Activated CD4-positive, CD25-positive, alpha-beta regulatory T cell (primary cell): ENCODE data around the gene VAV1.
A peak's percentile ranks its signal among the peaks of the same experiment; 100 is the strongest.

Source experiments
- DNase-seq, 4 experiments: peaks; one replicate each; lab custom pipeline; 2025; lab: John Stamatoyannopoulos, UW

Gene VAV1, protein sequence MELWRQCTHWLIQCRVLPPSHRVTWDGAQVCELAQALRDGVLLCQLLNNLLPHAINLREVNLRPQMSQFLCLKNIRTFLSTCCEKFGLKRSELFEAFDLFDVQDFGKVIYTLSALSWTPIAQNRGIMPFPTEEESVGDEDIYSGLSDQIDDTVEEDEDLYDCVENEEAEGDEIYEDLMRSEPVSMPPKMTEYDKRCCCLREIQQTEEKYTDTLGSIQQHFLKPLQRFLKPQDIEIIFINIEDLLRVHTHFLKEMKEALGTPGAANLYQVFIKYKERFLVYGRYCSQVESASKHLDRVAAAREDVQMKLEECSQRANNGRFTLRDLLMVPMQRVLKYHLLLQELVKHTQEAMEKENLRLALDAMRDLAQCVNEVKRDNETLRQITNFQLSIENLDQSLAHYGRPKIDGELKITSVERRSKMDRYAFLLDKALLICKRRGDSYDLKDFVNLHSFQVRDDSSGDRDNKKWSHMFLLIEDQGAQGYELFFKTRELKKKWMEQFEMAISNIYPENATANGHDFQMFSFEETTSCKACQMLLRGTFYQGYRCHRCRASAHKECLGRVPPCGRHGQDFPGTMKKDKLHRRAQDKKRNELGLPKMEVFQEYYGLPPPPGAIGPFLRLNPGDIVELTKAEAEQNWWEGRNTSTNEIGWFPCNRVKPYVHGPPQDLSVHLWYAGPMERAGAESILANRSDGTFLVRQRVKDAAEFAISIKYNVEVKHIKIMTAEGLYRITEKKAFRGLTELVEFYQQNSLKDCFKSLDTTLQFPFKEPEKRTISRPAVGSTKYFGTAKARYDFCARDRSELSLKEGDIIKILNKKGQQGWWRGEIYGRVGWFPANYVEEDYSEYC

DNA sequence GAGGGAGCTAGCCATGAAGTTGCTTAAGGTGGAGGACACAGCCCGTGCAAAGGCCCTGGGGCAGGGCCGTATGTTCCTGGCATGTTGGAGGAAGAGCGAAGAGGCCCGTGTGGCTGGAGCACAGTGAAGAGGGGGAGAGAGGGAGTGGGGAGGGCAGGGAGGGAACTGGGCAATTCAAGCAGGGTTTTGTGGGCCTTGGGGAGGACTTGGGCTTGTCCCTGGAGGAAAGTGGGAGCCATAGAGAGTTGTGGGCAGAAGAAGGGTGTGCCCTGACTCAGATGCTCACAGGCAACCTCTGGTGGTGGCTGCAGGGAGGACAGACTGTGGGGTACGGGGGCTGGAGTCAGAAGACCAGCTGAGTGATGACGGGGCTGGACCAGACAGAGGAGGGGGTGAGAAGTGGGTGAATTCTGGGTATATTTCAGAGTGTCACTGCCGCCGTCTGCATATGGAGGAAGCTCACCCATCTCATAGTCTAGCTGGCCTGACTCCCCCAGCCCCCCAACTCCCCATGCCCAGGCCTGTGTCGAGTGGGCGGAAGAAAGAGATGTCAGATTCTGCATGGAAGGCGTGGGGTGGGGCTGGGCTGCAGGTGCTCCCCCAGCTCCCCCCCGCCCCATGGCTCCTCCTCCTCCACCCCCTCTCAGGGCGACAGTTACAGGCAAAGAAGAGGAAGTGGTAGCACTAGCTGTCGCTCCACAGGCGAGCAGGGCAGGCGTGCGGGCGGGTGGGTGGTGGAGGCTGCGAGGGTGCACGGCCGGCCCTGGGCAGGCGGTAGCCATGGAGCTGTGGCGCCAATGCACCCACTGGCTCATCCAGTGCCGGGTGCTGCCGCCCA is at the start of gene VAV1:
Gene VAV1 (plus strand): TSS at position 681 of the 838 bp plus-strand sequence. CDS start 100 bp downstream, at position 781.
- DNase-seq, result peak; percentile 39 to 77 (median 64)

DNA sequence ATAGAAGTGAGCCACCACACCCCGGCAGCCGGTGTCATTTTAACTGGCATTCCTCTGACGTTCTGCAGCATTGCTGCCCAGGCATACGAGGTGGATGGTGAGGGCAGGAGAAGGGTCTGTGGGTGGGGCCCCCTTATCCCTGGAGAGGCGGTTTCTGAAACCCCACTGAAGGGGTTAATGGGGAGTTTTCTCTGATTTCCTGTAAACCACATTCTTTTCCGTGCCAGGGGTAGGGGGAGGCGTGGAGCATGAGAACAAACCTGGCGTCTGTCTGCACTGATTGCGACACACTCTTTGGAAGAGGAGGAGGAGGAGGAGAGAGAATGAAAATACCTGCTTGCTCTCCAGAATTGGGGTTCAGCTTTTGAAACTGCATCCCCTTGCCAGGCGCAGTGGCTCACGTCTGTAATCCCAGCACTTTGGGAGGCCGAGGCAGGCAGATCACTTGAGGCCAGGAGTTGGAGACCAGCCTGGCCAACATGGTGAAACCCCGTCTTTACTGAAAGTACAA is 49.3 kb upstream of the VAV1 start:
- DNase-seq, result no peak

DNA sequence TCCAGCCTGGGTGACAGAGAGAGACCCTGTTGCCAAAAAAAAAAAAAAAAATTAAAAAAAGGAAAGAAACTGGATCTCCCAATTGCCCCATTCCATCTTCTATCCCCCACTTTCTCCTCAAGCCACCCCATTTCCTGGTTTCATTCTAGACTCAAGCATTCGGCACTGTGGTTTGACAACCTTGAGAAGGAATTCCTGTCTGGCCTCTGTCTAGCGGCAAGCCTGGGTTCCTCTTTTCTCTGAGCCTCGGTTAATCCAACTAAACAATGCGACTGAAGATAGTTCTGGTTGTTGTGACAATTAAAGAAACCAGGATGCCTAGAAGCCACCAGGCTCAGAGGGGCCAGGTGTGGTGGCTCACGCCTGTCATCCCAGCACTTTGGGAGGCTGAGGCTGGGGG is 48.8 kb upstream of the VAV1 start:
- DNase-seq, result no peak

DNA sequence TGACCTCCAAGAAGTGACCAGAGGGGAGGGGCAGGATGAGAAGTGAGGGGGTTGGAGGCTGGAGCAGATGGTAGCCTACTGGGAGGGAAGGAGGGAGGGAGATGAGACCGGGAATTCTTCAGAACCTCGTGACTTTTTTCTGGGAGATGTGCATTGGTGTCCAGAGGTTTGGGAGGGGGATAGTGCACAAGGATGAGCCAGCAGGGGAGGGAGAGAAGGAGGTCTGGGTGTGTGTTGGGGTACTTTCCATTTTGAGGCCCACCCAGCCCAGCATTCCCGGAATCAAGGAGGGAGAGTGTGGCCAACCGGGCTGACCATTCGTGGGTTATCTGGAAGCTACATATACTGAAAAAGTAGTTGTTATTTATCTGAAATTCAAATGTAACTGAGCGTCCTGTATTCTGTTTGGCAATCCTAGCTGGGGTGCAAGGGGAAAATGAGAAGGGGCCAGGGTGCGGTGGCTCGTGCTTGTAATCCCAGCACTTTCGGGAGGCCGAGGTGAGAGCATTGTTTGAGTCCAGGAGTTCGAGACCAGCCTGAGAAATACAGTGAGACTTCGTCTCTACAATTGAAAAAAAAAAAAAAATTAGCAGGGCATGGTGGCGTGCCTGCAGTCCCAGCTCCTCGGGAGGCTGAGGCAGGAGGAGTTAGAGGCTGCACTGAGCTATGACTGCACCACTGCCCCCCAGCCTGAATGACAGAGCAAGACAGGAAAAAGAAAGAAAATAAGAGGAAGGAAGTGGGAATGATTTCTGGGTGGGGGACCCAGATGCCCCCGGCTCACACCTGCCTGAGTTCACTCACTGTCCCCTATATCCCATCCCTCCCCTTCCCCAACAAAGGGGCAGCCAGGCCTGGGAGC is 47.6 kb upstream of the VAV1 start:
- DNase-seq, result no peak

DNA sequence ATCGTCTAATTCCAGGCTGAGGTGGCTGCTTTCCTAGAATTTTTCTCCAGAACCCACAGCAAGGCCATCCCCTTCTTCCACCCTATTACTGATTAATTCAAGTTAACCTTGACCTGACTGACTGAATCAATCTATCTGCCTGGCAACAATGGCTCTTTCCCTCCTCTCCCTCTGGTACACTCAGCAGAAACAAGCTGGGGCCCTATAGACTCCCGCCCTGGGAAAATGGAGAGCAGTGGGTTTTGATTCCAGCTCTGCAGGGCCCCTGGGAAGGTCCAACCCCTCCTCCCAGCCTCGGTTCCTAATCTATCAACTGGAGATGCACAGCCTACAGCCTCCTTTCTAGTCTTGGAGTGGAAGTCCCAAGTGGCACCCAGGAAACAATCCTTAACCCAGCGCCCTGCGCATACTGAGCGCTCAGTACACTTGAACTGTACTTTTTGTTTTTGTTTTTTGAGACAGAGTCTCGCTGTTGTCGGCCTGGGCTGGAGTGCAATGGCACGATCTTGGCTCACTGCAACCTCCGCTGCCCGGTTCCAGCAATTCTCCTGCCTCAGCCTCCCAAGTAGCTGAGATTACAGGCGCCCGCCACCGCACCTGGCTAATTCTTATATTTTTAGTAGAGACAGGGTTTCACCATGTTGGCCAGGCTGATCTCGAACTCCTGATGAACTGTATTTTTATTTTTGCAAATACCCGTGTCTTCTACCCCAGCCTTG is 46.8 kb upstream of the VAV1 start:
- no peak for DNase-seq

DNA sequence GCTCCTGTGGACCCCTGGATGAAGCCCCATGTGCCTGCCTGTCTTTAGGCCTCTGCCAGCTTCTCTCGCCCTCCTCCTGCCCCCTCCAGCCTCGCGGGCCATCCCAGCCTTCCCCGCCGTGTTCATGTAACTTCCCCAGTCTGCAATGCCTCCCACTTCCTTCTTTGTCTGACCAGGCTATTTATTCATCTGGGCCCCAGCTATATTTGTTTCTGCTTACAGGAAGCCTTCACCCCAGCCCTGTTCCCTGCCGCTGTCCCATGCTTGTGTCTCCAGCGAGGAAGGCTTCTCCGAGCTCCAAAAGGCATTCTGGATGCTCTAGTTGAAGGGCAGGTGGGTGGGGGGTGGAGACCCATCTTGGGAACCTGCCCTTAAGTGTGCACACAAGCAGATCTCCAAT is 44.2 kb upstream of the VAV1 start:
- no peak for DNase-seq

DNA sequence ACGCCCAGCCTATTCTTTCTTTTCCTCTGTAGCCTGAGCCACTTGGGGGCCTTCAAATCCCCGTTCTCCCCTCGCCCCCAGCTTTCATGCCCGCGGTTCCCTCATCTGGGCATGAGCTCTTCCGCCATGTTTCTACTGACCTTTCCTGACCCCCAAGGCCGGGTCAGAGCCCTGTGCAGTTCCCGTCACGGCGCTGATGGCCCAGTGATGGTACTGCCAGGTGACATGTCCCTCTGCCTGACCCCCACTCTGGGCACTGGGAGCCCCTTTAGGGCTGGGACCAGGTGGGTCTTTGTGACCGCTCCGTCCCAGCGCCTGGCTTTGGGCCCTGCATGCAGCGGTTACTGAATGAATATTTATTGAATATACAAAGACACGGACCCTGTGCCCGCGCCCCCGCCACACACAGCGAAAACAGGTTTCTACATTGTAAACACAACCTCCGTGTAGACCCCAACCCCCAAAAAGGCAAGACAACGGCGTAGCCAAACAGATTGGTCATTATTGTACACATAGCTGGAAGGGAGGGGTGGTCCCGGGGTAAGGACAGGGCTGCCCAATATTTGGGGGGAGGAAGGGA is 42.8 kb upstream of the VAV1 start:
- no peak for DNase-seq

DNA sequence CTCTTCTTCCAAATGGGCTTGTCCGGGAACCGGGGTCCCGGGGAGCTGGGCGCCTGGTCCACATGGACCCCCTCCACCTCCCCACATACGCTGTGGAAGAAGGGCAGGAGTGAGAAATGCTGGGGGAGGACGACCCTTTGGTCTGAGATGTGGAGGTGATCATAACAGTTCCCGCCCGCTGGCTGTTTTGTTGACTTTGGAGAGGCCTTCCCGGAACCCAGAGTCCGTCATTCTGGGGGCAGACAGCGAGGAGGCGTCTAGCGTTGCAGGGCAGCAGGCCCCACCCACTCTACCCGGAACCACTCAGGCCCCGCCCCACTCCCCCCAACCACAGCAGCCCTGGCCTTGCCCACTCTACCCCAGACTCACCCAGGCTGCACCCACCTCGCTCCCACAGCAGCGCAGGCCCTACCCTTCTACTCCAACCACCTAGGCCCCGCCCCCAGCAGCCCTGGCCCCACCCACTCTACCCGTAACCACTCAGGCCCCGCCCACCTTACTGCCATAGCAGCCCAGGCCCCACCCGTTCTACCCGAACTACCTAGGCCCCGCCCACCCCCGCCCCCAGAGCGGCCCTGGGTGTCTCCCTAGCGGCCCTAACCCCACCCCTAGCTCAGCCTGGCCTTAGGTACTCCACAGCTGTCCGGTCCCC is 42.2 kb upstream of the VAV1 start:
- DNase-seq, result no peak

DNA sequence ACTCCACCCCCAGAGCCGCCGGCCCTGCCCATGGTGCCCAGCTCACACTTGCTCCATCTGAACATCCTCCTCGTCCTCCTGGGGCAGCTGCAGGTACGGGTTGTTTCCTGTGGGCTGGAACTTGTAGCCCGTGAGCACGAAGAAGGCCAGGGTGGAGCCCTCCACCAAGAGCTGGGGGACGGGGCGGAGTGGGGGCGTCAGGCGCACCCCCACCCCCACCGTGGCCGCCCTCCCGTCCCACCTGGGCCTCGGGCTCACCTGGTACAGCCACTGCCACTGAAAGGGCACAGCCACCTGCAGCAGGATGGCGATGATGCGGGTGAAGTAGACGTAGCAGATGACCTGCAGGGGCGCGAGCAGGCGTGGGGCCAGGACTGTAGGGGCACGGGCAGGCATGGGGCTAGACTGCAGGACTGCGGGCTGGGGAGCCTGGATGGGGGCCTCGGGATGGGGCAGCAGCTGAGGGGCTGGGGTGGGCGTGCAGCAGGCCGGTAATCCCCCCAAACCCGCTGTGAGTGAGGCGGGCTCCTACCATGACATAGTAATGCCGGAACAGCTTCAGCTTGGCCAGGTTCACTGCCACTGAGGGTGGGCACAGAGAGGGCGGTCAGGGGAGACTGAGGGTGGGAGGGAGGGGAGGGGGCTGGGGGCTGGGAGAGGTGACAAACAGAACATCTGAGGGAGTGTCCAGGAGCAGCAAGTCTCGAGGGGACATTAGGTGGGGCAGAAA is 41.4 kb upstream of the VAV1 start:
- DNase-seq, result no peak

DNA sequence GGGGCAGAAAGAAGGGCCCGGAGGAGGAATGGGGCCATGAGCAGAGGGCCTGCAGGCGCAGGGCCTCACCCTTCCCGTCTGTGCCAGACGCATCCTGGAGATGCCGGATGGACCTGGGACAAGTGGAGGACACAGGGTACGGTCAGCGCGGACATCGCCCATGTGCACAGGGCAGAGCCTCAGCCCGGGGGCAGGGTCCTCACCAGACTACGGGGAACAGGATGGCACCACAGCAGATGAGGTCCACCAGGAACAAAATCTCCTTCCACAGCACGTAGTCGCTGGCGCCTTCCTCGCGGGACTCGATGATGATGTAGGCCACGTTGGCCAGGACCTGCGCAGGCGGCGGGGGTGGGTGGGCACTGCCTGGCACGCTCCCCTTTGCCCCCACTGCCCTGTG is 40.7 kb upstream of the VAV1 start:
- DNase-seq, result no peak

DNA sequence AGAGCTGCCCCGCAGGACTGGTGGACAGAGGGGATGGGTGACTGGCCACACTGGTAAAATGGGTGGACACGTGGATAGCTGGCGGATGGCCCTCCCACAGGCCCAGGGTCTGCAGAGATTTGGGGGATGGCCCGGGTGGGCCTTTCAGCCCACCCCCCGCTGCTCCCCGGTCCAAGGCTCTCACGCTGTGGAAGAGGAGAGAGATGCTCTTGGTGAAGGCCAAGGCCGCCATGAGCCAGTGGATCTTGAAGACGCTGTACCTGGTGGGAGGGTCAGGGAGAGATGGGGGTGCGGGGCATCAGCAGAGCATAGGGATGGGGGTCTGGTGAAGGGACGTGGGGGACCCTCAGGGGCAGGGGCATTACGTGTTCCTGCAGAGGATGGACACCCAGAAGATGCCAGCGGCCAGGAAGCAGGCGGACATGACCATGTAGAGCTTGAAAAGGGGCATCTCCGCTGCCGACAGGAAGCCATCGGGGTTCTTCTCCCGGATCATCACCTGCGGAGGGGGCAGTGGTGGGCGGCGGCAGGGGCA is 39.6 kb upstream of the VAV1 start:
- DNase-seq, result no peak

DNA sequence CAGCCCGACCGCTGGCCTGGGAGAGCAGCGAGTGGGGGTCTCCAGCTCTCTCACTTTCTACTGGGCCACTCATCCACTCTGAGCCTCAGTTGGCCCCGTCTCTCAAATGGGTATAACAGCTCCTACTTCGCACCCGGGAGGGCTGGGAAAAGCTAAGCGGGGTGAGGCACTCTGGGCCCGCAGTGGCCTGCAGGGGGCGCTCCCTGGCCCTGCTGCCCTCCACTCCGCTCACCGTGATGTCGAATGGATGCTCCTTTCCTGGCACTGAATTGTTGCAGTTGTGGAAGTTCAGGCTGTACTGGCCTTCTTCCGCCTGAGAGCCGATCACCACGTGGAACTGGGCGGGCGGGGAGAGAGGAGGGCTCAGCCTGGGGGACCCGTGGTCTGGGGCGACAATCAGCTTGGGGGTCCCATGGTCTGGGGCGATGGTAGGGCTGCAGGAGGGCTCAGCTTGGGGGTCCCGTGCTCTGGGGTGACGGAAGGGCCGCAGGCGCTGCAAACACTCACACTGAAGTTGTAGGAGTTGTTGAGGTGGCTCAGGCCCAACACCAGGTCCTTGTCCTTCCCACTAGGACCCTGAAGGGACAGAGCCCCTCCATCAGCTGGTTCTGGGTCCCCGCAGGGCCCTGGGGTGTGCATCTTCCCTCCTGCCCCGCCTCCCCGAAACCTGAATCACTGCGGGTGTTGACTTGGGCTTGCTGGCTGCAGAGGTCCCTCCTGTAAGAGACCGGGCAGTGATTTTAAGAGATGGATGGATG is 39.0 kb upstream of the VAV1 start:
- no peak for DNase-seq

DNA sequence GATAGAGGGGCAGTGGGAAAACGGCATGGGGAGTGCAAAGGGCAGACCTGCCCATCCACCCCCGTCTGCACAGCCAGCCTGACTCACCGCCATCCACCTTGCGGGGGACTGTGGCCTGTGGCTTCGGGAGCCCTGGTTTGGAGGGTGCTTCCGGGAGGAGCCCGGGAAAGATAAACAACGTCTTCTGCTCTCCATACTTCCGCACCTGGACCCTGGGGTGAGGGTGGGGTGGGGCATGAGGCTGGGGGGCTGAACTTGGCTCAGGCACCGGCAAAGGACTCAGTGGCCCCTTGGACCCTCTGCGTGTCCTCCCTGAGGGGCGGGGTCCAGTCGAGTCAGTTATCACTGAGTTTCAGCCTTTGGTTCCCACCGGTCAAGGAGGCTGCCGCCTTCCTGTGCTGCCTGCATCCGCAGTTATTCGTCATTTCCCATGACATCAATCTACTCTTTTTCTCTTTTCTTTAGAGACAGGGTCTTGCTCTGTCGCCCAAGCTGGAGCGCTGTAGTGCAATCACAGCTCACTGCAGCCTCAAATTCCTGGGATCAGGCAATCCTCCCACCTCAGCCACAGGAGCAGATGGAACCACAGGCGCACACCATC is 38.3 kb upstream of the VAV1 start:
- DNase-seq, result no peak

DNA sequence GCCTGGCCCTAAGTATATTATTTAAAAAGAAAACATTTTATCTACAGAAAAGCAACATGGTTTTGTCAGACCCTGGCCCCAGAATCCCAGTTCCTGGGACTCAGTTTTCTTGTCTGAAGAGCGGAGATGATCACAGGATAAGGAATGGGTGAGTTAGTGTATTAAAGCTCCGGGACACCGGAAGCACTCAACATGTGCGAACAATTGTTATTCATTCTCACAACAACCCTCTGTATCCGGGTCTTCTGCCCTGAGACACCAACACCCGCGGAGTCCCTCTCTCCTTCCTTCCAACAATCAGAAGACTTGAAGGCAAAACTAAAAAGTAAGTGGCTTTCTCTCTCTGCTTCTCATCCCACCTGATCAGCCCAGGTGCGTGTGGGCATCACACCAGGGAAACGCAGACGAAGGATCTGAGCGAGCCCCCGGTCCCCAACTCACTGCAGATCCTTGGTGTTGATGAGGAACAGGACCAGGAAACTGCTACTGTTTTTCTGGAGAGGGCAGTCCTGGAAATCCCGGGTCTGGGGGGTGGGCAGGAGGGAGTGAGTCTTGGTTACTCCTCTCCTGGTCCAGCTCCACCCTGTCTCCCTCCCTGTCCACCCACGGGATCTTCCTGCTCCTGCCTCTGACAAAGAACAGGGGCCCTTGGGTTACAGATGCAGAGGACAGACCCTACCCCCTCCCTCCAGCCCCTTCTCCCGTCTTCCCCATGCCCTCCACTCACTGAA is 37.2 kb upstream of the VAV1 start:
- no peak for DNase-seq

DNA sequence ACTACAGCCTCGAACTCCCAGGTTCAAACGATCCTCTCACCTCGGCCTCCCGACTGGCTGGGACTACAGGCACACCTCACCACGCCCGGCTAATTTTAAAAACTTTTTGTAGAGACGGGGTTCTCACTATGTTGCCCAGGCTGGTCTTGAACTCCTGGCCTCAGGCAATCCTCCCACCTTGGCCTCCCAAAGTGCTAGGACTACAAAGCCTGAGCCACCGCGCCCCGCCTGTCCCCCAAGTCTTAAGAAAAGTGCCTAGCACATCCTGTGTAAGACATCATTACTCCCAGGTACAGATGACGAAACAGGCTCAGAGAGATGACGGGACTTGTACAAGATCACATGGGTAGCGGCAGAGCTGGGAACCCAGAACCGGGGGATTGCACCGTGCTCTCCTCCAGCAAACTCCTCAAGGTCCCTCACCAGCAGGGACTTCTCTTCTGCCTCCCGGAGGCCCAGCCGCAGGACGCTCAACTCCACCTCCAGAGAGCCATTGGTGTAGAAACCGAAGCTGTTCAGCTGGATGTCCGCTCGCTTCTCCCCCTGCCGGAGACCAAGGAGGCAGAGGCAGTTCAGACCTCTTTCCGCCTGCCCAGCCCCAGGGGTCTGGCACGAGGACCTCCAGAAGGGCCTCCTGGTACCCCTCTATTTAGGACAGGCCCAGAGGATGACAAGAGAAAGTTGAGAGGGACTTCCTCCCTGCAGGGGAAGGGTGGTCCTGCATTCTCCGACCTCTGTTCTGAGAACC is 36.2 kb upstream of the VAV1 start:
- DNase-seq, result peak; percentile 35 to 45 (median 41)

DNA sequence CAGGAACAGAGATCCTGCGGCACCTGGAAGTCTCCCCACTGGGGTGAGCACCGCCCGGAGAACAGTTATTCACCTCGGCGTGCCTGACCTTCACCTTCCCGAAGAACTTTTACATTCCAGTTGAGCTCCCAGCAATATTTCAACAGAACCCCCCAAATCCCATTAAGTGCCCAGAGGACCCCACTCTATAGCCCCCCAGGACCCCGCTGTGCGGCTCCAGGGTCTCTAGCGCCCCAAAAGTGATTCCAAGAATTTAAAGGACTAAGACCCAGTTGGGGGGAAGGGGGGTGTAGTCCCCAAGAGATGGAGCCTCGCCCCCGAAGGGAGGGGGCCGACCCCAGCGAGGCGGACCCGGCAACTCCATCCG is 35.6 kb upstream of the VAV1 start:
- DNase-seq, result no peak
